Hepatocyte (in vitro differentiated cells): Measurements from ENCODE around the gene BID.

Experiments used
- EZH2 ChIP-seq: fragments of 200-600 bp; sonication (generic); IDR thresholded peaks from 2 replicates; pipeline ENCODE4 v1.6.1; 2016; ENCODE audit warnings: antibody characterized with exemption, mild to moderate bottlenecking, borderline replicate concordance
- TF ChIP-seq, protein P1 (sequence below): fragments of 200-600 bp; sonication (generic); IDR thresholded peaks from 2 replicates; pipeline ENCODE4 v1.5.1; 2016; ENCODE audit warnings: antibody characterized with exemption, mild to moderate bottlenecking; ENCODE audit not compliant: poor library complexity

DNA sequence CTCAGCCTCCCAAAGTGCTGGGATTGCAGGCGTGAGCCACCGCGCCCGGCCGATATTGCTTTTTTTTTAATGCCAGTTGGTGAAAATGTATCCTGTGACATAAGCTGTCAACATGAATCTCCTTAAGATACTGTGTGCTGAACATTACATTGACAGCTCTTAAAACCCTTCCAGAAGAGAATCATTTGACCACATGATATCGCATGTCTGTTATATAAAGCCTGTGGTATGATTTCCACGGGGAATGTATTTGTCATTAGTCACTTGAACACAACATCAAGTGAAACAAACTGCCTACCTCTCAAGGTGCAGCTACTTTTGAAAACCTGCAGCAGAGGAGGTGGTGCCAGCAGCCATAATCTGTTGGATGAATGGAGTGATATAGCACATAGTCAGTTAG lies 68.7 kb downstream of the BID start:
- TF ChIP-seq, protein P1, sequence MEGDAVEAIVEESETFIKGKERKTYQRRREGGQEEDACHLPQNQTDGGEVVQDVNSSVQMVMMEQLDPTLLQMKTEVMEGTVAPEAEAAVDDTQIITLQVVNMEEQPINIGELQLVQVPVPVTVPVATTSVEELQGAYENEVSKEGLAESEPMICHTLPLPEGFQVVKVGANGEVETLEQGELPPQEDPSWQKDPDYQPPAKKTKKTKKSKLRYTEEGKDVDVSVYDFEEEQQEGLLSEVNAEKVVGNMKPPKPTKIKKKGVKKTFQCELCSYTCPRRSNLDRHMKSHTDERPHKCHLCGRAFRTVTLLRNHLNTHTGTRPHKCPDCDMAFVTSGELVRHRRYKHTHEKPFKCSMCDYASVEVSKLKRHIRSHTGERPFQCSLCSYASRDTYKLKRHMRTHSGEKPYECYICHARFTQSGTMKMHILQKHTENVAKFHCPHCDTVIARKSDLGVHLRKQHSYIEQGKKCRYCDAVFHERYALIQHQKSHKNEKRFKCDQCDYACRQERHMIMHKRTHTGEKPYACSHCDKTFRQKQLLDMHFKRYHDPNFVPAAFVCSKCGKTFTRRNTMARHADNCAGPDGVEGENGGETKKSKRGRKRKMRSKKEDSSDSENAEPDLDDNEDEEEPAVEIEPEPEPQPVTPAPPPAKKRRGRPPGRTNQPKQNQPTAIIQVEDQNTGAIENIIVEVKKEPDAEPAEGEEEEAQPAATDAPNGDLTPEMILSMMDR = no peak
- TF ChIP-seq EZH2 = no peak
